ENCODE results near the gene CALHM4.
"Not testable (repeated sequence)": the region's sequence is repeated elsewhere in the genome, so short reads cannot be mapped to it uniquely, and the experiment has no call there.

CALHM4 gene

GRCh38 chr6:116577486-116577885 lies 23.9 kb downstream of the CALHM4 start:
- DNase-seq (ENCODE audit: low spot score), result no peak

GRCh38 chr6:116578335-116578734 lies 24.8 kb downstream of the CALHM4 start:
- DNase-seq (ENCODE audit: low spot score), result no peak

- DNase-seq (ENCODE audit: low spot score), result no peak
These were observed 25.6 kb downstream of the CALHM4 start for GRCh38 chr6:116579143-116579542.

GRCh38 chr6:116580198-116580597 lies 26.6 kb downstream of the CALHM4 start:
- DNase-seq (ENCODE audit: low spot score), result no peak

GRCh38 chr6:116586276-116586675 lies 32.7 kb downstream of the CALHM4 start:
- no peak for DNase-seq (ENCODE audit: low spot score)

- DNase-seq (ENCODE audit: low spot score), result no peak
These were observed 33.2 kb downstream of the CALHM4 start for GRCh38 chr6:116586738-116587137.

- no peak for DNase-seq (ENCODE audit: low spot score)
These were observed 41.7 kb downstream of the CALHM4 start for GRCh38 chr6:116595247-116595646.

- no peak for DNase-seq (ENCODE audit: low spot score)
These were observed 43.3 kb downstream of the CALHM4 start for GRCh38 chr6:116596815-116597214.

GRCh38 chr6:116603916-116604315 lies 50.4 kb downstream of the CALHM4 start:
- DNase-seq (ENCODE audit: low spot score), result not testable (repeated sequence)

GRCh38 chr6:116604868-116605267 lies 51.3 kb downstream of the CALHM4 start:
- DNase-seq (ENCODE audit: low spot score), result not testable (repeated sequence)

GRCh38 chr6:116605935-116606334 lies 52.4 kb downstream of the CALHM4 start:
- DNase-seq (ENCODE audit: low spot score), result no peak

Data from pons (tissue), 1 donor.